Lower leg skin (tissue), 4 donors: ENCODE data around the gene TPST2. TPM values are rescaled to one million over a fixed set of nuclear protein-coding genes. Genes with fewer than 3 reads are reported as not detected.

Experiments
- DNase-seq, 2 donors: peaks; one replicate each; pipeline ENCODE4 v3.0.0-alpha.2; 2019; ENCODE audit warnings: low spot score in 2 of 2
- H3K4me3 ChIP-seq: fragments of 200-600 bp; sonication (generic); 2 replicates; pipeline ENCODE4 v1.5.1; 2017; ENCODE audit warnings: mild to moderate bottlenecking, low read depth; ENCODE audit not compliant: poor library complexity, severe bottlenecking
- POLR2A ChIP-seq, 2 donors: fragments of 450-650 bp; IDR thresholded peaks; one replicate each; pipeline ENCODE4 v1.6.1; 2016 to 2017; ENCODE audit warnings: antibody characterized with exemption in 2 of 2, mild to moderate bottlenecking in 1 of 2, moderate library complexity in 1 of 2
- WGBS, 2 donors: methylation state at CpG; one replicate each; pipeline ENCODE4 v1.1.5; 2018; 5-methylcytosine and 5-hydroxymethylcytosine counted together
- intact Hi-C: fragments of 100-400 bp; cut with DNase I; formaldehyde crosslinking; loops from one replicate; pipeline ENCODE4 v1.15.0; 2023; ENCODE audit warnings: low total_unique reads
- total RNA-seq, 4 donors: library from RNA; depleted of rRNA; stranded (reverse); fragments of >200 nt; gene quantifications; one replicate each; pipeline ENCODE4 v1.1.0, GENCODE V29; 2016
- TF ChIP-seq, protein P1 (sequence below), 3 donors: fragments of 450-650 bp; IDR thresholded peaks; one replicate each; pipeline ENCODE4 v1.5.1; 2016; ENCODE audit warnings: antibody characterized with exemption in 3 of 3, mild to moderate bottlenecking in 3 of 3, moderate library complexity in 2 of 3

Gene TPST2
- total RNA-seq, 4 donors from 2014 or later, result 54.9 to 60.6 (median 58.5) TPM

DNA sequence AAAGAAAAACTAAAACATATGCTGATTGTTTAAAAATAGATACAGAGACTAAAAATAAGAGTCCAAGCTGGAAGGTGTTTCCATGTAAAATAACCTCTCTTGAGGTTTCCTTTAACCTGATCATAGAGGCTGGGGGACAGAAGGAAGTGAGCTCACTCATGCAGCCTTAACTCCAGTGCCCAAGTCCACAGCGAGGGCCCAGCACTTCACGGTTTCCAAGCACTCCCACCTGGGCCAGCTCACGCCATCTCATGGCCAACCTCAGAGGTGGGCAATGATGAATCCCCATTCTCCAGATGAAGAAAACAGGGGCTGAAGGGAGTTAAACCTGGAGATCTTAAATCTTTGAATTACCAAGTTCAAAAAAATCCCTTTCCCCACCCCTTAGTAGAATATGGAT is 62.8 kb downstream of the TPST2 start:
- H3K4me3 ChIP-seq, result no peak overlapping the region
- TF ChIP-seq, protein P1, sequence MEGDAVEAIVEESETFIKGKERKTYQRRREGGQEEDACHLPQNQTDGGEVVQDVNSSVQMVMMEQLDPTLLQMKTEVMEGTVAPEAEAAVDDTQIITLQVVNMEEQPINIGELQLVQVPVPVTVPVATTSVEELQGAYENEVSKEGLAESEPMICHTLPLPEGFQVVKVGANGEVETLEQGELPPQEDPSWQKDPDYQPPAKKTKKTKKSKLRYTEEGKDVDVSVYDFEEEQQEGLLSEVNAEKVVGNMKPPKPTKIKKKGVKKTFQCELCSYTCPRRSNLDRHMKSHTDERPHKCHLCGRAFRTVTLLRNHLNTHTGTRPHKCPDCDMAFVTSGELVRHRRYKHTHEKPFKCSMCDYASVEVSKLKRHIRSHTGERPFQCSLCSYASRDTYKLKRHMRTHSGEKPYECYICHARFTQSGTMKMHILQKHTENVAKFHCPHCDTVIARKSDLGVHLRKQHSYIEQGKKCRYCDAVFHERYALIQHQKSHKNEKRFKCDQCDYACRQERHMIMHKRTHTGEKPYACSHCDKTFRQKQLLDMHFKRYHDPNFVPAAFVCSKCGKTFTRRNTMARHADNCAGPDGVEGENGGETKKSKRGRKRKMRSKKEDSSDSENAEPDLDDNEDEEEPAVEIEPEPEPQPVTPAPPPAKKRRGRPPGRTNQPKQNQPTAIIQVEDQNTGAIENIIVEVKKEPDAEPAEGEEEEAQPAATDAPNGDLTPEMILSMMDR (IDR thresholded peaks at IDR 0.05), result no peak
- WGBS, 2 donors, result 80 to 82% methylated on average over 3 of the region's 3 CpGs
- no peak for DNase-seq
- intact Hi-C loops, result no loop called here

DNA sequence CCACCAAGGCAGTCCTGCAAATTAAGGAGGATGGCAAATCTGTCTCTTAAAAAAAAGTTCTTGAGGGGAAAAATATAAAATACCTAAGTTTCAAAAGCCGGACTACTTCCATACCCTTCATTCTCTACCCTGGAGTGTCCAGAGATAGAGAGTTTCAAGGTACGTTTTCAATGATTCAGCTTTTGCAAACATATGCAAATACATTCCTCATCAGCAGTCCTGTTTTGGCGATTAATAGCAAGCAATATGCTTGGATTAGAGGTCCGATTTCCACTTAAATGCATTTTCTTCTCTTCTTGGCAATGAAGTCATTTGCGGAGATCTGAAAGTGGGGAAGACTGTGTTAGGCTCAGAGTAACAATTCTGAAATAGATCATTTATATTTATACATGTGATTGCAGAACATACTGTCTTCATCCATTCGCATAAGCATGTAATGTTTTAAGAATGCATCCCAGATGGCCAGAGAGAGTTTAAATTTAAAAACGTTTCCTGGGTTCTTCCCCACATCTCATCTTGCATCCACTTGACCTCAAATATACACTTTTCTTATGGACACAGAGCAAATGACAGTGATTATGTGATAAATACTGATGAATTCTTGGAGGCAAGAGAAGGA is 63.9 kb downstream of the TPST2 start:
- WGBS, 2 donors, result 80 to 82% methylated on average over 7 of the region's 7 CpGs
- H3K4me3 ChIP-seq, result no peak overlapping the region
- intact Hi-C loops, result no loop called here
- no peak for DNase-seq
- TF ChIP-seq, protein P1 (IDR thresholded peaks at IDR 0.05), result no peak
- no peak for TF ChIP-seq POLR2A (IDR thresholded peaks at IDR 0.05)

DNA sequence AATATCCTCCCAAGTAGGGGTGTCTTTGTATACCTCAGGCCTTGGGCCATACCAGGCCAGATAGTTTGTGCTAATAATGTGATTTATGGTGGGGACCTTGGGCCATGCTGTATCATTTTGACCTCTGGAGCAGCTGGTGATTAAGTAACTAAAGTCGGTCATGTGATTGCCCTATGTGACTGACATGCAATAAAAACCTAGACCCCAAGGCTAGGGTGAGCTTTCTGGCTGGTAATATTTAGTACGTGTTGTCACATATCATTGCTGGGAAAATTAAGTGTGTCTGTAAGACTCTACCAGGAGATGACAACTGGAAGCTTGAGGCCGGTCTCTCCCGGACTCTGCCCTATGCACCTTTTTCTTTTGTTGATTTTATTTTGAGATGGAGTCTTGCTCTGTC is 65.1 kb downstream of the TPST2 start:
- TF ChIP-seq, protein P1 (IDR thresholded peaks at IDR 0.05), result no peak
- TF ChIP-seq POLR2A (IDR thresholded peaks at IDR 0.05), result no peak
- WGBS, 2 donors, result 72 to 78% methylated on average over 4 of the region's 4 CpGs
- DNase-seq, result no peak
- no peak overlapping the region for H3K4me3 ChIP-seq
- intact Hi-C loops, result no loop called here

DNA sequence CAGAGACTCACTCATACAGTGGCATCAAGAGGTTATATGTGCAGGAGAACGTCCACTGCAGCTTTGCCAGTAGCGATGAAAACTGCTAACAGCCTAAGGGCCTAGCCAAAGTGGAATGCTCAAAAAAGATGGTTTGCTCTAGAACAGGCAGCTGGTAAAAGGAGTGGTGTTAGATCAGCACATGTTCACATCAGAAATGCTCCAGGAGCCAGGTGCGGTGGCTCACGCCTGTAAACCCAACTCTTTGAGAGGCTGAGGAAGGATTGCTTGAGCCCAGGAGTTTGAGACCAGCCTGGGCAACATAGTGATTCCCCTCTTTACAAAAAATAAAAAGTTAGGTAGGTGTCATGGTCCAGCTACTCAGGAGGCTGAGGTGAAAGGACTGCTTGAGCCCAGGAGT is 67.3 kb downstream of the TPST2 start:
- 84 to 95% methylated on average over 4 of the region's 4 CpGs for WGBS, 2 donors
- no peak for DNase-seq
- H3K4me3 ChIP-seq, result no peak overlapping the region
- TF ChIP-seq, protein P1 (IDR thresholded peaks at IDR 0.05), result no peak
- TF ChIP-seq POLR2A (IDR thresholded peaks at IDR 0.05), result no peak
- intact Hi-C loops, result no loop called here

DNA sequence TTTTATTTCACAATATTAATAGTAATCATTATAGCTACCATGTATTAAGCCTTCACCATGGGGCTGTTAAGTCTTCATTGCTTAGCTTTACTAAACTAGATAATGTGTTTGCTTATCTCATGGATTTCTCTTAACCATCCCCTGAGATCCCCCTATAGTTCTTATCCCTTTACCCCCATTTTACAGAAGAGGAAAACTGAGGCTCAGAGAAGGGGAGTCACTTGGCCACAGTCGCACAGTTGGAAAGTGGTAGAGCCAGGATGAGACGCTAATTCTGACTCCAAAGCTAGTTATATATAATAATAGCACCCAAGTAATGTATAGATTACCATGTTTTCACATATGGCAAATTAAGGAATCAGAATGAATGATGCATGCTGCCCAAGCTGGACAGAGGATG is 67.9 kb downstream of the TPST2 start:
- TF ChIP-seq, protein P1 (IDR thresholded peaks at IDR 0.05), result no peak
- no peak for DNase-seq
- WGBS, 2 donors, result 95 to 98% methylated on average over 2 of the region's 2 CpGs
- no peak overlapping the region for H3K4me3 ChIP-seq
- intact Hi-C loops, result no loop called here

DNA sequence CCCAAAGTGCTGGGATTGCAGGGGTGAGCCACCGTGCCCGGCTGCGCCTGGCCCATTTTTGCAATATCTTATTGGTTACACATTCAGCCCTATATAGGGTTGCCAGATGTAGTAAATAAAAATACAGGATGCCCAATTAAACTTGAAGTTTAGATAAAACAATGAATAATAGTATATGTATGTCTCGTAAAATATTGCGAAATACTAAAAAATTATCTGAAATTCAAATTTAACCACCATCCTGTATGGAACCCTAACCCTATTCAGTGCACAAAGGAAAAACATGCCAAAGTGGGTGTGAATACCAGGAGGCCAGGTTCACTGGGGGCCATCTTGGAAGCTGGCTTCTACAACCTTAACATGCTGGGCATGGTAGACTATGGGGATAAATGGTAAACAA is 72.5 kb downstream of the TPST2 start:
- no peak for DNase-seq
- WGBS, 2 donors, result 93 to 97% methylated on average over 5 of the region's 5 CpGs
- H3K4me3 ChIP-seq, result no peak overlapping the region
- TF ChIP-seq POLR2A (IDR thresholded peaks at IDR 0.05), result no peak
- TF ChIP-seq, protein P1 (IDR thresholded peaks at IDR 0.05), result no peak
- intact Hi-C loops, result no loop called here
